Heart left ventricle (tissue), 13 donors: ENCODE data around the gene CXCL3.

Source experiments
- CTCF ChIP-seq, 12 donors: fragments of 200-600 bp; sonication (generic) in 4 of 12; IDR thresholded peaks; one replicate each; pipeline versions ENCODE4 v1.5.0 to v1.8.0; 2018 to 2022; ENCODE audit warnings: antibody characterized with exemption in 12 of 12, mild to moderate bottlenecking in 5 of 12
- POLR2A ChIP-seq, 2 donors: fragments of 450-650 bp; IDR thresholded peaks; one replicate each; pipeline ENCODE4 v1.6.1; 2017; ENCODE audit warnings: antibody characterized with exemption in 2 of 2, mild to moderate bottlenecking in 2 of 2, moderate library complexity in 2 of 2
- donor health status: ischemic (EF 13 %, LVEDD 7.1; RV severe dilation, severe dysfunction).
- donor health status: DM: no; HTN: yes; CAD: no.
- donor health status: DM: no; HTN: no; CAD: no.
- donor health status: ischemic (EF 25% LVEDD 6.9; RV normal size, moderate dysfunction).
- donor health status: ischemic (EF 25% LVEDD 5.7; RV mildly dilated, moderate dysfunction).
- donor health status: ischemic (EF 35%, LVEDD 5.7; RV mildly dilated, moderate dysfunction).
- donor health status: nonischemic (EF 11% LVEDD 7.7; RV severe dilation, severe dysfunction).
- donor health status: DM: yes; HTN: yes; CAD: no.
- donor health status: PGD.
- donor health status: ischemic (EF 29% LVEDD 5.4; RV normal size, mild dysfunction).
- donor health status: nonischemic (EF 23%, LVEDD 6.1; RV moderate dilation, normal function).

DNA sequence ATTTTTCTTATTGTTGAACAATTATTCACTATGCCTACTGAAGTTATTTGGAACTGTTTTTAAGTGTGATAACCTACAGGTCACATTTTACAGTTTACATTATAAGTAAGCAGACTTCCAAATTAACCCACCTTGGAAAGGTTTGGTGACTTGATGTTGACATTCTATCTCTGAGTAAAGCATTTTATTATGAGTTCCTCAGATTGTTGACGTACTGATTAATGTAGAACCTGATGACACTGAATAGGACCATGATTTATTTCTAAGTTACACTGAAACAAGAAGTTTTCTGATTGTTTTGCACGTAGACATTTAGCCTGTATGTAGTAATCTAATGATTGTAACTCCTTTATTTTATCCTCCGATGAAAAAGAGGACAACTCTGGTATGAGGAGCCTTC is 17.0 kb upstream of the CXCL3 start:
- TF ChIP-seq CTCF (IDR thresholded peaks at IDR 0.05) (no peak), POLR2A (IDR thresholded peaks at IDR 0.05) (no peak)
